Type B pancreatic cell (in vitro differentiated cells): ENCODE results near the gene ZSWIM4. TPM values are rescaled to one million over a fixed set of nuclear protein-coding genes. Genes with fewer than 3 reads are reported as not detected.

ENCODE experiments used
- DNase-seq: peaks from one replicate; pipeline ENCODE4 v3.0.0; 2021; ENCODE audit warnings: mixed read lengths; ENCODE audit not compliant: unreplicated experiment; ENCODE audit errors: extremely low spot score
- H3K27ac Mint-ChIP-seq: 2 replicates; pipeline ENCODE4 v1.8.0; 2021; ENCODE audit warnings: mild to moderate bottlenecking, mixed read lengths
- H3K27me3 Mint-ChIP-seq: 2 replicates; pipeline ENCODE4 v1.8.0; 2021; ENCODE audit warnings: mixed read lengths
- H3K36me3 Mint-ChIP-seq: 2 replicates; pipeline ENCODE4 v1.8.0; 2021; ENCODE audit warnings: mixed read lengths
- H3K4me1 Mint-ChIP-seq: one replicate; pipeline ENCODE4 v1.8.0; 2021; ENCODE audit warnings: mixed read lengths; ENCODE audit not compliant: unreplicated experiment
- H3K4me3 Mint-ChIP-seq: 2 replicates; pipeline ENCODE4 v1.8.0; 2021; ENCODE audit warnings: mild to moderate bottlenecking, mixed read lengths
- H3K9me3 Mint-ChIP-seq: 2 replicates; pipeline ENCODE4 v1.8.0; 2021; ENCODE audit warnings: mixed read lengths
- total RNA-seq: library from RNA; stranded (reverse); gene quantifications from 2 replicates; pipeline ENCODE4 v1.2.1, GENCODE V29; 2021; ENCODE audit warnings: low replicate concordance
- TF ChIP-seq, protein P1 (sequence below): fragments of 200-600 bp; sonication (generic); conservative IDR thresholded peaks from 2 replicates; pipeline ENCODE4 v1.5.0; 2021; ENCODE audit warnings: antibody characterized with exemption, mild to moderate bottlenecking

ZSWIM4 gene
- total RNA-seq, 1 donor from 2014 or later, result 15.0 TPM

DNA sequence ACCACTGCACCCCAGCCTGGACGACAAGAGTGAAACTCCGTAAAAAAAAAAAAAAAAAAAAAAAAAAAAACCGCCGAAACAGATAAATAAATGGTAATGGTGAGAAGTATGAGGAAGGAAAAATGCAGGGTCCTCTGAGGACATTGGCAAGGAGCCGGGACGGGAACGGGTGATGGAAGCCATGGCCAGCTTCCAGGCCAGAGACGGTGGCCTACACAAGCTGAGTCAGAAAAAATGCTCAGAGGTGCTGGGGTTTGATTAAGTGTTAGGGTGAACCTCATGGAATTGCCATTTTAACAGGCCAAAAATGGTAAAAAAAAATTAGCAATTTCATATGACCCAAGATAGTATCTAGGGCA is 866 bp upstream of the ZSWIM4 start:
- no peaks in the 10 kb centered on the region for H3K36me3 Mint-ChIP-seq
- H3K9me3 Mint-ChIP-seq, result no peaks in the 10 kb centered on the region
- peaks cover 21% of the 10 kb centered on the region for H3K4me1 Mint-ChIP-seq
- no peaks in the 10 kb centered on the region for H3K27me3 Mint-ChIP-seq
- TF ChIP-seq, protein P1, sequence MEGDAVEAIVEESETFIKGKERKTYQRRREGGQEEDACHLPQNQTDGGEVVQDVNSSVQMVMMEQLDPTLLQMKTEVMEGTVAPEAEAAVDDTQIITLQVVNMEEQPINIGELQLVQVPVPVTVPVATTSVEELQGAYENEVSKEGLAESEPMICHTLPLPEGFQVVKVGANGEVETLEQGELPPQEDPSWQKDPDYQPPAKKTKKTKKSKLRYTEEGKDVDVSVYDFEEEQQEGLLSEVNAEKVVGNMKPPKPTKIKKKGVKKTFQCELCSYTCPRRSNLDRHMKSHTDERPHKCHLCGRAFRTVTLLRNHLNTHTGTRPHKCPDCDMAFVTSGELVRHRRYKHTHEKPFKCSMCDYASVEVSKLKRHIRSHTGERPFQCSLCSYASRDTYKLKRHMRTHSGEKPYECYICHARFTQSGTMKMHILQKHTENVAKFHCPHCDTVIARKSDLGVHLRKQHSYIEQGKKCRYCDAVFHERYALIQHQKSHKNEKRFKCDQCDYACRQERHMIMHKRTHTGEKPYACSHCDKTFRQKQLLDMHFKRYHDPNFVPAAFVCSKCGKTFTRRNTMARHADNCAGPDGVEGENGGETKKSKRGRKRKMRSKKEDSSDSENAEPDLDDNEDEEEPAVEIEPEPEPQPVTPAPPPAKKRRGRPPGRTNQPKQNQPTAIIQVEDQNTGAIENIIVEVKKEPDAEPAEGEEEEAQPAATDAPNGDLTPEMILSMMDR, result no peak
- no peak for DNase-seq
- H3K27ac Mint-ChIP-seq, result peak overlapping the region; percentile 100
- H3K4me3 Mint-ChIP-seq, result peak overlapping the region; percentile 98

DNA sequence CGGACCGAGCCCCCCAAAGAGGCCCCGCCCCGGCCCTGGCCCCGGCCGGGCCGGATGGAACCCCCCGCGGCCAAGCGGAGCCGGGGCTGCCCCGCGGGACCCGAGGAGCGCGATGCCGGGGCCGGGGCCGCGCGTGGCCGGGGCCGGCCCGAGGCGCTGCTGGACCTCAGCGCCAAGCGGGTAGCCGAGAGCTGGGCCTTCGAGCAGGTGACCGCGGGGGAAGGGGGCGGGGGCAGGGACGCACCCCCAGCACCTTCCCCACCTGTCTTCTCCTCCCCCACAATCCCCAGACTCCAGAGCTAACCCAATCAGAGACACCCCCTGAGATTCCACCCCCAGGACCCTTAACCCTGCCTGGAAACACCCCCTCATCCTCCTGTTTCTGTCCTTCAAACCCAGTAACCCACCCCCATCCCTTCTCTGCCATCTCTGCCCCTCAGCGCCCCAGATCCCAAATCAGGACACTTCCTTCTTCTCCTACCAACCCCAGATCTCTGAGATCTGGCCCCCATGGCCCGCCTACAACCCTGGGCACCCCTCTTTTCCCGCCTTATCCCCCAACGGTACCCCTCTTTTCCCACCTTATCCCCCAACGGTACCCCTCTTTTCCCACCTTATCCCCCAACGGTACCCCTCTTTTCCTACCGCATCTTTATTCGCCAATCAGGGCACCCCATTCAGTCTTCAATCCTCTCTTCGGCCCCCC is 505 bp downstream of the ZSWIM4 start:
- Mint-ChIP-seq H3K4me3 (peak overlapping the region; percentile 98), H3K27me3 (no peaks in the 10 kb centered on the region), H3K4me1 (peaks cover 21% of the 10 kb centered on the region), H3K27ac (peak overlapping the region; percentile 100), H3K9me3 (no peaks in the 10 kb centered on the region), H3K36me3 (no peaks in the 10 kb centered on the region)
- TF ChIP-seq, protein P1, result no peak
- DNase-seq, result no peak

DNA sequence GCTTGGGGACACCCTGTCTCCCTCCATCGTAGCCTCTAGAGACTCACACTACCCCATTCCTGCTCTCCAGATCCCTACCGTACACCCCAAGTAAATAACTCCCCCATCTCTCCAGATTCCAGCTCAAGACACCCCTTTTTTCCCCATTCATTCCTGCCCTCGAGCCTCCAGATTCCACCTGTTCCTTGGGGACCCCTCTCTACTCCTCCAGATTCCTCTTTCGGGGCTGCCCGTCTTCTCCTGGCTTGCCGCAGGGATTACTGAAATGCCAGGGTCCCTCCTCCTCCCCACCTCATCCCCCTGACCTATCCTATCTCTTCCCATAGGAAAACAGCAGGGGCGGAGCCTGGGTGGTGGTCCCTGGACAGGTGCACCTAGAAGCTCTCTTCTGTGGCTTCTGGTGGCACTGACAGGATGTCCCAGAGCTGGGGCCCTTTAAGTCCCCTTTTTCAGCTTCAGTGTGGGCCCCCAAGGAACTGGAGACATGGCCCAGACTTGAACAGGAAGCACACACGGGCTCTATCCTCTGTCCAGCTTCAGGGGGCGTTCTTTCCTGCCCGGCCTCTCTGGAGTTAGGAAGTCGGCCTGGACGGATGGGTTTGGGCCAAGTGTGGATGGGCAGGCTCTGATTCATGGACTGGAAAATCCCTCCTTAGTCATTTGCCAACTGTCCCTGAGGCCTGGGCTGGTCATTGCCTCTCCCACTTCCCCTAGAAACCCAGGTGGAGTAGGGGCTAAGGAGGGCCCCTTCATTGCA is 1.2 kb downstream of the ZSWIM4 start:
- no peaks in the 10 kb centered on the region for H3K27me3 Mint-ChIP-seq
- H3K9me3 Mint-ChIP-seq, result no peaks in the 10 kb centered on the region
- H3K27ac Mint-ChIP-seq, result peak overlapping the region; percentile 89
- peaks cover 4% of the 10 kb centered on the region for H3K36me3 Mint-ChIP-seq
- TF ChIP-seq, protein P1, result no peak
- peak overlapping the region; percentile 90 for H3K4me3 Mint-ChIP-seq
- DNase-seq, result no peak
- peaks cover 21% of the 10 kb centered on the region for H3K4me1 Mint-ChIP-seq

DNA sequence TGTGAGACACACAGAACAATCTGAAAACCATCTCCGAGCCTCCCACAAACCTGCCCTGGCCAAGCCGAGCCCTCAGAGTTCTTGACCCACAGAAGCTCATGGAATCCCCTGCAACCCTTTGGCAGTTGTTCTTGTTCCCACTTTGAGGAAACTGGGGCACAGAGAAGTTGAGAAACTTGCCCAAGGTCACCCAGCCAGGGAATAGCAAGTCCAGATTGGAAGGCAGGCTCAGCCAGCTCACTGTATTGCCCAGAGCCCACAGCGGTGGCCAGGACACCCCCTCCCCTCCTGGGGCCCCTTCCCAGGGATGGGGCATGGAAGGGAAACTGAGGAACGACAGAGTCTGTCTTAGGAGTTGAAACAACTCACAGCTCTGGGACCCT is 1.8 kb downstream of the ZSWIM4 start:
- no peaks in the 10 kb centered on the region for H3K27me3 Mint-ChIP-seq
- H3K4me3 Mint-ChIP-seq, result peak overlapping the region; percentile 90
- TF ChIP-seq, protein P1, result no peak
- H3K4me1 Mint-ChIP-seq, result peaks cover 21% of the 10 kb centered on the region
- DNase-seq, result no peak
- peak overlapping the region; percentile 89 for H3K27ac Mint-ChIP-seq
- no peaks in the 10 kb centered on the region for H3K9me3 Mint-ChIP-seq
- H3K36me3 Mint-ChIP-seq, result peaks cover 4% of the 10 kb centered on the region

DNA sequence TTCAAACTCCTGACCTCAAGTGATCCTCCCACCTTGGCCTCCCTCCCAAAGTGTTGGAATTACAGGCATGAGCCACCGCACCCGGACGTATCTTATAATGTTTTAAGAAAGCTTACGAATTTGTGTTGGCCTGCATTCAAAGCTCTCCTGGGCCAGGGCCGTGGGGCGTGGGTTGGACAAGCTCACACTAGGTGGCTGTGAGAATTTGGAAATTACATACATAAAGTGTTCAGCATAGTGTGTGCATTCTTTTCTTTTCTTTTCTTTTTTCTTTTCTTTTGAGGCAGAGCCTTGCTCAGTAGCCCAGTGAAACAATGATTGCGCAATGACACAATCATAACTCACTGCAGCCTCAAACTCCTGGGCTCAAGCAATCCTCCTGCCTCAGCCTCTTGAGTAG is 2.6 kb downstream of the ZSWIM4 start:
- peaks cover 4% of the 10 kb centered on the region for H3K36me3 Mint-ChIP-seq
- H3K4me3 Mint-ChIP-seq, result peak overlapping the region; percentile 75
- peak overlapping the region; percentile 83 for H3K27ac Mint-ChIP-seq
- H3K27me3 Mint-ChIP-seq, result no peaks in the 10 kb centered on the region
- peaks cover 21% of the 10 kb centered on the region for H3K4me1 Mint-ChIP-seq
- no peaks in the 10 kb centered on the region for H3K9me3 Mint-ChIP-seq
- TF ChIP-seq, protein P1, result no peak
- DNase-seq, result no peak
